Stimulated activated CD8-positive, alpha-beta memory T cell treated with anti-CD3 and anti-CD28 coated beads, Interleukin-12 subunit alpha, Interleukin-12 subunit beta, amount 100 ng/mL, for 24 hours (primary cell): Measurements from ENCODE around the gene SEMA5A.

Experiments used
- DNase-seq: peaks from one replicate; pipeline ENCODE4 v3.0.0-alpha.2; 2020; ENCODE audit errors: extremely low read depth

The SEMA5A gene, protein sequence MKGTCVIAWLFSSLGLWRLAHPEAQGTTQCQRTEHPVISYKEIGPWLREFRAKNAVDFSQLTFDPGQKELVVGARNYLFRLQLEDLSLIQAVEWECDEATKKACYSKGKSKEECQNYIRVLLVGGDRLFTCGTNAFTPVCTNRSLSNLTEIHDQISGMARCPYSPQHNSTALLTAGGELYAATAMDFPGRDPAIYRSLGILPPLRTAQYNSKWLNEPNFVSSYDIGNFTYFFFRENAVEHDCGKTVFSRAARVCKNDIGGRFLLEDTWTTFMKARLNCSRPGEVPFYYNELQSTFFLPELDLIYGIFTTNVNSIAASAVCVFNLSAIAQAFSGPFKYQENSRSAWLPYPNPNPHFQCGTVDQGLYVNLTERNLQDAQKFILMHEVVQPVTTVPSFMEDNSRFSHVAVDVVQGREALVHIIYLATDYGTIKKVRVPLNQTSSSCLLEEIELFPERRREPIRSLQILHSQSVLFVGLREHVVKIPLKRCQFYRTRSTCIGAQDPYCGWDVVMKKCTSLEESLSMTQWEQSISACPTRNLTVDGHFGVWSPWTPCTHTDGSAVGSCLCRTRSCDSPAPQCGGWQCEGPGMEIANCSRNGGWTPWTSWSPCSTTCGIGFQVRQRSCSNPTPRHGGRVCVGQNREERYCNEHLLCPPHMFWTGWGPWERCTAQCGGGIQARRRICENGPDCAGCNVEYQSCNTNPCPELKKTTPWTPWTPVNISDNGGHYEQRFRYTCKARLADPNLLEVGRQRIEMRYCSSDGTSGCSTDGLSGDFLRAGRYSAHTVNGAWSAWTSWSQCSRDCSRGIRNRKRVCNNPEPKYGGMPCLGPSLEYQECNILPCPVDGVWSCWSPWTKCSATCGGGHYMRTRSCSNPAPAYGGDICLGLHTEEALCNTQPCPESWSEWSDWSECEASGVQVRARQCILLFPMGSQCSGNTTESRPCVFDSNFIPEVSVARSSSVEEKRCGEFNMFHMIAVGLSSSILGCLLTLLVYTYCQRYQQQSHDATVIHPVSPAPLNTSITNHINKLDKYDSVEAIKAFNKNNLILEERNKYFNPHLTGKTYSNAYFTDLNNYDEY

GRCh38 chr5:9545992-9546851 is at the start of gene SEMA5A:
Gene SEMA5A, minus strand, starts transcription at chr5:9546075. Its CDS starts 166,129 bp downstream, at chr5:9379946.
- DNase-seq: no peak

DNA sequence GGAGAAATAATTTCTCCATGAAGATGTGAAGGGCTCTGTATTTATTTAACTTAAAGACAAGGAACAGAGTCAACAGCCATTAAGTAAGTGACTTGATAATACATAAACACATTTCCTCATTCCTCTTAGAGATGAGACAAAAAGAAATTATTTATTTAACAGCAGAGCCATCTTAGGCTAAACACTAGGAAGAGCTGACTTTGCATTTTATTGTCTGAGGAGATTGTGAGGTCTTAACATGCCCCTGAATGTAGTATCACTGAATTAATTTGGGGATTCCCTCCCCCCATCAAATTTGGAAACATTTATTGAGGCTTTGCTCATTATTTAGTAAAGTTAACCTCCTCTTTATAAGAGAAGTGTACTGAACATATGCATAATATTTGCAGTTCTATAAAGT is 49.0 kb upstream of the SEMA5A start:
- DNase-seq: no peak

DNA sequence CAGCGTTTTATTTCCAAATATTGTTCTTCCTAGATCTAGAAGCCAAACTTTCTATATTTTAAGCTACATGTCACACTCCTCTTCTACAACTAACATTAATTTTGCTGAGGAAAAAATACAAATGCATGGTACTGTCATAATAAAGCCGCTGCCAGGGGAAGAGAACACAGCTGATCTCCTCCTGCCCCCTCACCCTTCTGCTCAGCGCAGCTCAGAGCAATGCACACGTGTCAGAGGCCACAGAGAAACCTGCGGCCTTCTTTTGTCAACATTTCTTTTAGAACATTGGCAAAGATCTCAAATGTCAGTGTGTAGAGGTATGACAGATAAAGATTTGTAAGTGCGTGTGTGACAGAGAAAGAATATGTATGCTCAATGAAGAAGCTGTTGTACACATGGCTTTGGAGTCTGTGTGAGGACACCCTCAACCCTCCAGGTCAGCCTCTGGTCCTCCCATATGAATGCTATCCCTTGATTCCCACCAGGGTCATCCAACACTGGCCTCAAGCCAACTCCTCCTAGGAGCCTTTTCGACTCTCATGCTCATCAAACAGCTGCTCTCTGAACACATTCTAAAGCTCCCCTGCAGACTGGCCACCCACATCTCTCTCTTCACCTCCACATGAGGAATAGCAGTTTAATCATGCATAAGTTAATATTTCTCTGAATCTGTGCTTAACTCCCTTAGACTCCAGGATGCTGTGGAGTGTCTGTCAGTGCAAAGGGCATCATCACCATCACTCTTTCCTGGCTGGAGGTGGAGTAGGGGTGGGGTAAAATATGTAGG is 43.4 kb upstream of the SEMA5A start:
- DNase-seq: no peak

DNA sequence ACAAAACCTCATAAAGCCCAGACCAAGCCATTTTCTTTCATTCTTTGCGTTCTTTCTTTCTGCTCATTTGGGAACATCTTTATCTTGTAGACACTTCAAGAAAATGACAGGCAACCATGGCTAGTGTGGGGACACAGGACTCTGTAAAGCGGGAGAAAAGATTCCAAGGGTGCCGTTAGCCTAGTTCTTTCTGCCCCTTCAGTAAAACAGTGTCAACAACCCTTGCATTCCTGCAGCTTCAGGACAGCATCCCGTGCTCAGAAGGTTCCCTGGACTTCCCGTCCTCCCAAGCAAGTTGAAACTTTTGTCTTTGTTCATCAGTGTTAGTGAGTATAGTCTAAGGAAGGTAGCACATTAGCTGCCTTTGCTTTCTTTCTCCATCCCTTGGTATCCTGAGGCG is 42.4 kb upstream of the SEMA5A start:
- DNase-seq: no peak

GRCh38 chr5:9587135-9587534 is 41.3 kb upstream of the SEMA5A start:
- no peak for DNase-seq

DNA sequence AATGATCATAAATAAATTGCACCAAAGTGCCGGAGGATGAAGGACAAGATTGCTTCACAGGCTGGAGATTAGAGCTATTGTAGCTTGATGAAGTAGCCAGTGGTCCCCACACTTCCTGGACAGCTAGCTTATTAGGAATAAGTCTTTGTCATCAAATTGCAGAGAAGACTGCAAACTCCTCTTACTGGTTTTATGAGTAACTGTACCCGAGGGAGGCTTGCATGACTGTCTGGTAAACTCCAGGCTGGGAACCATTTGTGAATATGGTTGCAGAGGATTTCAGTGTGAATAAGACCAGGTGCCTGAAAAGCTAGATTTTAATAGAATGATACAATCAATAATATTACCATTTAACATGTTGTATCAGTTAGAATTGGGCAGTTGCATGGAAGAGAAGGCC is 36.5 kb upstream of the SEMA5A start:
- DNase-seq: no peak

GRCh38 chr5:9573796-9574195 is 27.9 kb upstream of the SEMA5A start:
- no peak for DNase-seq

DNA sequence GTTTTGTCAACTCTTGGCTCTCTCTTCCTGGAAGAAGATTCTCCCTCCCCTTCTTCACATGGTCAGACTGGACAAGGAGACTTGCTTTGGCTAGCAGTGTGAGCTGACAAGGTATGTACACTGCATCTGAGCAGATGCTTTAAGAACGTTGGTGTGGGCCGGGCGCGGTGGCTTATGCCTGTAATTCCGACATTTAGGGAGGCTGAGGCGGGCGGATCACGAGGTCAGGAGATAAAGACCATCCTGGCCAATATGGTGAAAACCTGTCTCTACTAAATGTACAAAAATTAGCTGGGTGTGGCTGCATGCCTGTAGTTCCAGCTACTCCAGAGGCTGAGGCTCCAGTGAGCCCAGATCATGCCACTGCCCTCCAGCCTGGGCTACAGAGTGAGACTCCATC is 26.4 kb upstream of the SEMA5A start:
- DNase-seq: no peak

DNA sequence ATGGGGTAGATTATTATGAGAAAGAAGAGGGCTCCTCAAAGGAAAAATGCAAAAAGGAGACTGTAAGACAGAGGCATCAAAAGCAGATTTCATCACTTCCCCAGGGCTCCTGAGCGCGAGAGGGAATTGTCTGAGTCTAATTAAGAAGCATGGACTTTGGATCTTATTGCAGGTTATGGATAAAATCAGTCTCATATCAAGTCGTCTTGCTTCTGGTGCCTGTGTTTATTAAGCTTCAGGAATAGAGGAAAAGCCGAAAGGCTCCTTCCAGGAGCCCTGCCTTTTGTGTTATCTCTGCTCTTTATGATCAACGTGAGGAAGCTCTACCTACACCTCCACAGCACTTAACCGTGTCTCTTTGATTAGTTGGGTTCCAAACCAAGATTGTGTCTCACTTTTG is 25.0 kb upstream of the SEMA5A start:
- DNase-seq: no peak

DNA sequence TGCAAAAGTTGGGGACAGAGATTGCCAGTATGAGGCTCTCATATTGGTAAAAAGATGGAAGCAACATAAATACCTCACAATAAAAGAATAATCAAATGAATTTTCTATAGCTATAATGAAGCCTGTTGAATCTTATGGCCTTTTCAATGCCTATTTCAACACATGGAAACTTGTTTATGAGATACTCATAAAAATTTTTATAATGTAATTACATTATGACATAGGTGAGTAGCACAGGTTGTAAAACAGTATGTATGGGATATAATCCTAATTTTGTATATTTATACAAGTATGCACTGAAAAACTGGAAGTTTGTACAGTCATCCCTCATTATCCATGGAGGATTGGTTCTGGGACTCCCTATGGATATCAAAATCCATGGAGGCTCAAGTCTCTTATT is 21.2 kb upstream of the SEMA5A start:
- no peak for DNase-seq

DNA sequence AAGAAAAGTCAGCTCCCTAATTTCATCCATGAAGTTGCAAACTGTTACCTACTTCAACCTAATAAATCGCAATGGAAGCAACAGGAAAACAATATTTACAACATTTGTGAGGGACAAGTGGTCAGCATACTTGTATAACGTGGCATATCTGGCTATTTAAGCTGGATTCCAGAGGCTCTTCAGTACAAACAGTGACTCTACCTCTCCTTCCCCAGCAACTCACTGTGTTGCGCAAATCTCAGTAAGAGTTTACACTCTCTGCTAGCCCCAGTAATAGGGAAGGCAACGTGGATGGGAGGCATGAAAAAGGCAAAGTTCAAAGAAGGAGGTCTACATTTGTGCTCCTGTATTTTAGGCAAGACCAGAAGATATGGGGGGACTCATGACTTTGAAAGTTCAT is 18.9 kb upstream of the SEMA5A start:
- no peak for DNase-seq

GRCh38 chr5:9562141-9562540 is 16.3 kb upstream of the SEMA5A start:
- no peak for DNase-seq

DNA sequence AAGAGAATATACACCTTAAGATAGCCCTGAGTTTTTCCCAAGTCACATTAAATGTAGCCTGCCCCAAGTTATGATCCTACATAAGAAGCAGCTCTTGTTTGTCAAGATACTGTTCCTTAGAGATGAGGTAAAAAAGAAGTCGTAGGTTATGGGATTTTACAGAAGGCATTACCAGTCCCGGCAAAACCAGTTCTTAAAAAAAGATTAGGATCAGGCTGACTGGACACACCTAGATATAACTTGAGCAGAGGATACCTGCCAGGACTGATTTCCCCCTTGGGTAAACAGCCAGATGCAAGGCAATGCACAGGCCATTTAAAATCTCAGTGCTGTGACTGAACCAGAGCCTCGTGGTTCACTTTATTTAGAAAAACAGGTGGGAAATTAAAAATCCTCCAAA is 14.1 kb upstream of the SEMA5A start:
- no peak for DNase-seq

GRCh38 chr5:9558319-9558965 is 12.6 kb upstream of the SEMA5A start:
- no peak for DNase-seq

DNA sequence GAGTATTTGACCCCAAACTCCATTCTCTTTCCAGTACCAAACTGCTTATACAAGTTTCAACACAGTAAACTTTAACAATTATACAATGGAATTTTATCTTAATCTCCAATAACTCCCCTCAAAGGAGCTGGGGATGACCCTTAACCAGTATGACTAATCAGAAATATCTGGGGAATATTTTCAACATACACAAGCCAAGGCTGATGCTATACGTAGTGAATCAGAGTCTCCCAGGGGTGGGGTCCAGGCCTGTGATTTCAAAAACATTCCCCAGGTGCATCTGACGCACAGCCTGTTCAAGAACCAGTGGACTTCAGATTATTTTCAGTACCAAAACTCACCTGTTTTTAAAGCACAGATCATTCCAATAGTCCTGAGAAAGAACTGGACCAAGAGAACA is 11.8 kb upstream of the SEMA5A start:
- no peak for DNase-seq

GRCh38 chr5:9555961-9556360 is 10.1 kb upstream of the SEMA5A start:
- DNase-seq: no peak

- DNase-seq: no peak
Observed at GRCh38 chr5:9554122-9554521, 8.2 kb upstream of the SEMA5A start.

GRCh38 chr5:9553561-9553960 is 7.7 kb upstream of the SEMA5A start:
- no peak for DNase-seq

DNA sequence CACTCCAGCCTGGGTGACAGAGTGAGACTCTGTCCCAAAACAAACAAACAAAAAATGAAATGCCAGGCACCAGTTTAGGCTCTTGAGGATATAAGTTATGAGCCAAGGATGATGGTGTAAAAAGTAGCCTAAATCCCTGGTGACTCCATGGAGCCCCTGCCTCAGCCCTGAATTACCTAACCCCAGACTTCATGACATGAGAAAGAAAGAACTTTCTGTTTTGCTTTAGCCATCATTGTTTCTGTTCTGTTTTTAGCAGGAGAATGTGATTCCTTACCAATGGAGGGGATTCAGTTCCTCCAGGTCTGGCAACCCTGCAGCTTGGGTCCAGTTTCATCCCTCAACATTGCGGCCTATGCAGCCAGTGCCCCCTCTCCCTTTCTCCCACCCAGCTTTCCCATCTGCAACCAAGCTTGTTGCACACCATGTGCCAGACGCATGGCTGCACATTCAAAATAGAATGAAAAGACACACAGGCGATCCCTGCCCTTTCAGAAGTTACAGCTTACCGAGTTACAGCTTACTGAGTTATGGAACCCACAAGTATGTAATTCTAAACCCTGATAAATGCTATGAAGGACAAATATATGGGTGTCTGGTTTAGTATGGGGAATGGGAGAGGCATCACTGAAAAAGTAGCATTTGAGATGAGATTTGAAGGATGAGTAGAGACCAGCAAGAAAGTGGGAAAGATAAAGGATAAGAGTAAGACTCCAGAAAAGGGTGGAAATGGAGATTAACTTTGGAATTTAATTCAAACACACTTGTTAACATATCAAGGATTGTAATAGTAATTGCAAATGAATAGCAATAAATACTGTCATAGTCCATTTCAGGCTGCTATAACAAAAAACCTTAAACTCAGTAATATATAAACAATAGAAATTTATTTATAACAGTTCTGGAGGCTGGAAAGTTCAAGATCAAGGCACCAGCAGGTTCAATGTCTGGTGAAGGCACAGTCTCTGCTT is 6.0 kb upstream of the SEMA5A start:
- no peak for DNase-seq
